Measurements from ENCODE around the gene SLC35C1. TPM values are rescaled to one million over a fixed set of nuclear protein-coding genes. Genes with fewer than 3 reads are reported as not detected.
A peak's percentile ranks its signal among the peaks of the same experiment; 100 is the strongest.
"Not testable (repeated sequence)": the region's sequence is repeated elsewhere in the genome, so short reads cannot be mapped to it uniquely, and the experiment has no call there.

The SLC35C1 gene
- polyA plus RNA-seq, 1 donor = 6.6 TPM

- no peak for DNase-seq (ENCODE audit: low read depth)
Observed at GRCh38 chr11:45811109-45811435, 6.1 kb downstream of the SLC35C1 start.

GRCh38 chr11:45811571-45812290 is 6.8 kb downstream of the SLC35C1 start:
- DNase-seq (ENCODE audit: low read depth) = no peak

- DNase-seq (ENCODE audit: low read depth) = no peak
Observed at GRCh38 chr11:45812581-45813548, 7.9 kb downstream of the SLC35C1 start.

GRCh38 chr11:45815747-45816146 is 10.8 kb downstream of the SLC35C1 start:
- DNase-seq (ENCODE audit: low read depth) = no peak

GRCh38 chr11:45816614-45817013 is 11.7 kb downstream of the SLC35C1 start:
- no peak for DNase-seq (ENCODE audit: low read depth)

GRCh38 chr11:45817191-45817590 is 12.2 kb downstream of the SLC35C1 start:
- no peak for DNase-seq (ENCODE audit: low read depth)

- no peak for DNase-seq (ENCODE audit: low read depth)
Observed at GRCh38 chr11:45818961-45819605, 14.1 kb downstream of the SLC35C1 start.

GRCh38 chr11:45820211-45820857 is 15.4 kb downstream of the SLC35C1 start:
- DNase-seq (ENCODE audit: low read depth) = no peak

GRCh38 chr11:45826492-45826891 is 21.5 kb downstream of the SLC35C1 start:
- not testable (repeated sequence) for DNase-seq (ENCODE audit: low read depth)

GRCh38 chr11:45827123-45827522 is 22.2 kb downstream of the SLC35C1 start:
- DNase-seq (ENCODE audit: low read depth) = no peak

- DNase-seq (ENCODE audit: low read depth) = no peak
Observed at GRCh38 chr11:45828996-45829395, 24.0 kb downstream of the SLC35C1 start.

- no peak for DNase-seq (ENCODE audit: low read depth)
Observed at GRCh38 chr11:45830596-45830995, 25.6 kb downstream of the SLC35C1 start.

GRCh38 chr11:45832811-45833441 is 28.0 kb downstream of the SLC35C1 start:
- no peak for DNase-seq (ENCODE audit: low read depth)

GRCh38 chr11:45833761-45834160 is 28.8 kb downstream of the SLC35C1 start:
- no peak for DNase-seq (ENCODE audit: low read depth)

- DNase-seq (ENCODE audit: low read depth) = no peak
Observed at GRCh38 chr11:45834298-45834756, 29.4 kb downstream of the SLC35C1 start.

GRCh38 chr11:45839204-45839603 is 34.3 kb downstream of the SLC35C1 start:
- DNase-seq (ENCODE audit: low read depth) = no peak

GRCh38 chr11:45840251-45840650 is 35.3 kb downstream of the SLC35C1 start:
- DNase-seq (ENCODE audit: low read depth) = not testable (repeated sequence)

GRCh38 chr11:45843158-45843924 is 38.4 kb downstream of the SLC35C1 start:
- peak; percentile 45 for DNase-seq (ENCODE audit: low read depth)

GRCh38 chr11:45844822-45845578 is 40.1 kb downstream of the SLC35C1 start:
- no peak for DNase-seq (ENCODE audit: low read depth)

All from forelimb muscle (tissue), 1 donor.